Cortex of kidney (tissue), 1 donor: ENCODE data around the gene ATP2C1.

ENCODE experiments used
- DNase-seq: peaks from one replicate; lab custom pipeline; 2025; lab: John Stamatoyannopoulos, UW

ATP2C1 gene

GRCh38 chr3:130976706-130977105 lies 82.8 kb downstream of the ATP2C1 start:
- DNase-seq, result no peak

- DNase-seq, result no peak
Measured at GRCh38 chr3:130979117-130979516, 85.2 kb downstream of the ATP2C1 start.

- DNase-seq, result no peak
Measured at GRCh38 chr3:130981469-130981868, 87.6 kb downstream of the ATP2C1 start.

GRCh38 chr3:130990282-130990681 lies 96.4 kb downstream of the ATP2C1 start:
- no peak for DNase-seq

- no peak for DNase-seq
Measured at GRCh38 chr3:130991126-130991525, 97.2 kb downstream of the ATP2C1 start.

- DNase-seq, result no peak
Measured at GRCh38 chr3:130992344-130992743, 98.5 kb downstream of the ATP2C1 start.

- no peak for DNase-seq
Measured at GRCh38 chr3:130997289-130997688, 103.4 kb downstream of the ATP2C1 start.

GRCh38 chr3:131001071-131001470 lies 107.2 kb downstream of the ATP2C1 start:
- no peak for DNase-seq

- DNase-seq, result no peak
Measured at GRCh38 chr3:131004603-131005002, 110.7 kb downstream of the ATP2C1 start.

- DNase-seq, result no peak
Measured at GRCh38 chr3:131007256-131007655, 113.4 kb downstream of the ATP2C1 start.

- DNase-seq, result no peak
Measured at GRCh38 chr3:131007782-131008181, 113.9 kb downstream of the ATP2C1 start.

GRCh38 chr3:131008326-131008725 lies 114.4 kb downstream of the ATP2C1 start:
- no peak for DNase-seq

- DNase-seq, result no peak
Measured at GRCh38 chr3:131009698-131010097, 115.8 kb downstream of the ATP2C1 start.

- no peak for DNase-seq
Measured at GRCh38 chr3:131018970-131019369, 125.1 kb downstream of the ATP2C1 start.

- no peak for DNase-seq
Measured at GRCh38 chr3:131020122-131020693, 126.3 kb downstream of the ATP2C1 start.

- no peak for DNase-seq
Measured at GRCh38 chr3:131025539-131025938, 131.7 kb downstream of the ATP2C1 start.

GRCh38 chr3:131026321-131027151 lies 132.7 kb downstream of the ATP2C1 start, which contains the start of the genes ASTE1 and NEK11:
TSS of gene ASTE1 (minus strand) at chr3:131026825. CDS start at chr3:131025306, 1,519 bp downstream.
TSS of gene NEK11 (plus strand) at chr3:131026877. CDS start at chr3:131029709, 2,832 bp downstream.
- DNase-seq, result no peak

- no peak for DNase-seq
Measured at GRCh38 chr3:131028844-131029243, 135.0 kb downstream of the ATP2C1 start.

- no peak for DNase-seq
Measured at GRCh38 chr3:131031660-131032059, 137.8 kb downstream of the ATP2C1 start.

- no peak for DNase-seq
Measured at GRCh38 chr3:131033480-131034080, 139.7 kb downstream of the ATP2C1 start.

- no peak for DNase-seq
Measured at GRCh38 chr3:131036200-131036816, 142.4 kb downstream of the ATP2C1 start.

- DNase-seq, result no peak
Measured at GRCh38 chr3:131036986-131037385, 143.1 kb downstream of the ATP2C1 start.

- DNase-seq, result no peak
Measured at GRCh38 chr3:131038326-131038725, 144.4 kb downstream of the ATP2C1 start.
